K562 (cell line): ENCODE data around the gene MPP7. TPM values are rescaled to one million over a fixed set of nuclear protein-coding genes. Genes with fewer than 3 reads are reported as not detected.

Source experiments
- BRCA1 ChIP-seq, 2 experiments: fragments of 450-650 bp in 1 of 2; sonication (generic) in 1 of 2; formaldehyde crosslinking in 1 of 2; IDR thresholded peaks; 2 replicates each; pipeline versions ENCODE4 v1.5.0 to v1.6.1; 2017 to 2020; ENCODE audit warnings: mild to moderate bottlenecking in 1 of 2, missing genetic modification reagents in 1 of 2
- MYNN ChIP-seq, 2 experiments: sonication (generic); formaldehyde crosslinking in 1 of 2; IDR thresholded peaks; 2 replicates each; pipeline versions ENCODE4 v1.5.0 to v1.6.1; 2016 to 2020; ENCODE audit warnings: antibody characterized with exemption in 1 of 2, missing genetic modification reagents in 1 of 2
- PHF20 ChIP-seq: fragments of 450-650 bp; IDR thresholded peaks from 2 replicates; pipeline ENCODE4 v1.6.1; 2018; ENCODE audit not compliant: partially characterized antibody
- SREBF1 ChIP-seq: fragments of 150-350 bp; IDR thresholded peaks from 2 replicates; pipeline ENCODE4 v1.6.1; 2014; ENCODE audit warnings: antibody characterized with exemption, low read depth, low read length, borderline replicate concordance
- ZNF586 ChIP-seq: fragments of 450-650 bp; formaldehyde crosslinking; conservative IDR thresholded peaks from 2 replicates; pipeline ENCODE4 v1.4.0; 2020; ENCODE audit warnings: mild to moderate bottlenecking, moderate library complexity
- polyA plus RNA-seq, 8 experiments: library from polyadenylated mRNA; depleted of rRNA in 4 of 8; stranded (reverse) in 5 of 8; unstranded in 3 of 8; fragments of >200 nt; fragmentation: Nextera tagmentation in 2 of 8; fragmentation: Illumina TruSeq in 1 of 8; extraction: Ambion mirVana in 2 of 8; extraction: Trizol in 1 of 8; gene quantifications; 2 replicates each; pipeline versions ENCODE4 v1.2.1 to v1.2.3, GENCODE V29; 2011 to 2014; ENCODE audit warnings: inconsistent platforms in 1 of 8, missing spikeins in 1 of 8
- total RNA-seq, 7 experiments: library from RNA; depleted of rRNA in 6 of 7; stranded (reverse); fragments of >200 nt in 6 of 7; fragmentation: Illumina TruSeq in 2 of 7; extraction: Trizol in 2 of 7; gene quantifications; 2 replicates each; pipeline versions ENCODE4 v1.2.1 to v1.2.3, GENCODE V29; 2011 to 2021; ENCODE audit warnings: low replicate concordance in 1 of 7
- TF ChIP-seq, protein P1 (sequence below), 3 experiments: fragments of 200-800 bp in 1 of 3; fragments of 250-450 bp in 1 of 3; fragments of 450-650 bp in 1 of 3; sonication (Bioruptor Pico) in 1 of 3; sonication (Bioruptor generic) in 1 of 3; formaldehyde crosslinking in 1 of 3; IDR thresholded peaks; 2 replicates each; pipeline versions ENCODE4 v1.6.1 to v1.8.0; 2016 to 2022; ENCODE audit warnings: mild to moderate bottlenecking in 2 of 3, missing genetic modification characterization in 2 of 3, missing compliant biosample characterization in 1 of 3, moderate library complexity in 1 of 3
- TF ChIP-seq, protein P2 (sequence below): fragments of 250-450 bp; sonication (Bioruptor Pico); IDR thresholded peaks from 2 replicates; pipeline ENCODE4 v1.5.1; 2021; ENCODE audit warnings: mild to moderate bottlenecking

MPP7 gene
- total and polyA plus RNA-seq, 9 of the 15 experiments (the other 6 are each of a cell fraction or from before 2014, with no cell fraction given) = 0.03 to 0.50 (median 0.23) TPM

DNA sequence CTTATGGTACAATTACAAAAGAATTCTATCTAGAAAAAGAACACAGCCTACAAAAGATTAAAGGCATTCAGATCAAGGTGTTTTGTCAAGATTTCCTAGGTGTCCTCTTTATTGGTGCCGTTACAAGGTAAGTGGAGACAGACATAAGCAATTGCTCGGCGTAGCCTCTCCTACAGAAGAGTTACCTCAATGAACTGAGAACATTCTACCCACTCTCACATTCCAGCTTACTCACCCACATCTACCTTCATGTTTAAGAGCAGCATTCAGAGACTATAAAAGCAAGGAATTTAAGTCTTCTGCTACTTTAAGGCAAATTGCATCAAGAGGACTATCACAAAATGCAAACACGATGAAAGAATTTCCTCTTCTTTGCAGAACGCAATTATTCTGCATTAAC is 29.5 kb downstream of the MPP7 start (continued):
- TF ChIP-seq, protein P1, sequence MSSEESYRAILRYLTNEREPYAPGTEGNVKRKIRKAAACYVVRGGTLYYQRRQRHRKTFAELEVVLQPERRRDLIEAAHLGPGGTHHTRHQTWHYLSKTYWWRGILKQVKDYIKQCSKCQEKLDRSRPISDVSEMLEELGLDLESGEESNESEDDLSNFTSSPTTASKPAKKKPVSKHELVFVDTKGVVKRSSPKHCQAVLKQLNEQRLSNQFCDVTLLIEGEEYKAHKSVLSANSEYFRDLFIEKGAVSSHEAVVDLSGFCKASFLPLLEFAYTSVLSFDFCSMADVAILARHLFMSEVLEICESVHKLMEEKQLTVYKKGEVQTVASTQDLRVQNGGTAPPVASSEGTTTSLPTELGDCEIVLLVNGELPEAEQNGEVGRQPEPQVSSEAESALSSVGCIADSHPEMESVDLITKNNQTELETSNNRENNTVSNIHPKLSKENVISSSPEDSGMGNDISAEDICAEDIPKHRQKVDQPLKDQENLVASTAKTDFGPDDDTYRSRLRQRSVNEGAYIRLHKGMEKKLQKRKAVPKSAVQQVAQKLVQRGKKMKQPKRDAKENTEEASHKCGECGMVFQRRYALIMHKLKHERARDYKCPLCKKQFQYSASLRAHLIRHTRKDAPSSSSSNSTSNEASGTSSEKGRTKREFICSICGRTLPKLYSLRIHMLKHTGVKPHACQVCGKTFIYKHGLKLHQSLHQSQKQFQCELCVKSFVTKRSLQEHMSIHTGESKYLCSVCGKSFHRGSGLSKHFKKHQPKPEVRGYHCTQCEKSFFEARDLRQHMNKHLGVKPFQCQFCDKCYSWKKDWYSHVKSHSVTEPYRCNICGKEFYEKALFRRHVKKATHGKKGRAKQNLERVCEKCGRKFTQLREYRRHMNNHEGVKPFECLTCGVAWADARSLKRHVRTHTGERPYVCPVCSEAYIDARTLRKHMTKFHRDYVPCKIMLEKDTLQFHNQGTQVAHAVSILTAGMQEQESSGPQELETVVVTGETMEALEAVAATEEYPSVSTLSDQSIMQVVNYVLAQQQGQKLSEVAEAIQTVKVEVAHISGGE (CRISPR knock-in tag; IDR thresholded peaks at IDR 0.05) = no peak
- TF ChIP-seq PHF20 (no peak), MYNN (IDR thresholded peaks at IDR 0.05) (no peak), MYNN (CRISPR knock-in tag; IDR thresholded peaks at IDR 0.05) (no peak), SREBF1 (no peak), ZNF586 (CRISPR knock-in tag) (no peak), BRCA1 (IDR thresholded peaks at IDR 0.05) (no peak), BRCA1 (CRISPR knock-in tag; IDR thresholded peaks at IDR 0.05) (no peak)
- TF ChIP-seq, protein P2, sequence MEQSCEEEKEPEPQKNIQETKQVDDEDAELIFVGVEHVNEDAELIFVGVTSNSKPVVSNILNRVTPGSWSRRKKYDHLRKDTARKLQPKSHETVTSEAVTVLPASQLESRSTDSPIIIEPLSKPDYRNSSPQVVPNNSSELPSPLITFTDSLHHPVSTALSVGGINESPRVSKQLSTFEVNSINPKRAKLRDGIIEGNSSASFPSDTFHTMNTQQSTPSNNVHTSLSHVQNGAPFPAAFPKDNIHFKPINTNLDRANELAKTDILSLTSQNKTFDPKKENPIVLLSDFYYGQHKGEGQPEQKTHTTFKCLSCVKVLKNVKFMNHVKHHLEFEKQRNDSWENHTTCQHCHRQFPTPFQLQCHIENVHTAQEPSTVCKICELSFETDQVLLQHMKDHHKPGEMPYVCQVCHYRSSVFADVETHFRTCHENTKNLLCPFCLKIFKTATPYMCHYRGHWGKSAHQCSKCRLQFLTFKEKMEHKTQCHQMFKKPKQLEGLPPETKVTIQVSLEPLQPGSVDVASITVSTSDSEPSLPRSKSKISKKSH = no peak
